SJSA1 (cell line): ENCODE results near the gene HTT. TPM values are rescaled to one million over a fixed set of nuclear protein-coding genes. Genes with fewer than 3 reads are reported as not detected.

Source experiments
- DNase-seq, 2 experiments: peaks; one replicate each; pipeline ENCODE4 v3.0.0-alpha.2; 2015 to 2020; ENCODE audit warnings: low spot score in 2 of 2, low read depth in 1 of 2
- H3K27ac ChIP-seq: fragments of 250-450 bp; sonication (Bioruptor Pico); 2 replicates; pipeline ENCODE4 v1.5.1; 2020; ENCODE audit warnings: mild to moderate bottlenecking, moderate library complexity
- H3K27me3 ChIP-seq: fragments of 250-450 bp; sonication (Bioruptor Pico); replicated peaks from 2 replicates; pipeline ENCODE4 v1.5.1; 2020; ENCODE audit warnings: mild to moderate bottlenecking, moderate library complexity
- H3K36me3 ChIP-seq: fragments of 250-450 bp; sonication (Bioruptor Pico); 2 replicates; pipeline ENCODE4 v1.5.1; 2020; ENCODE audit warnings: mild to moderate bottlenecking
- H3K4me1 ChIP-seq: fragments of 250-450 bp; sonication (Bioruptor Pico); replicated peaks from 2 replicates; pipeline ENCODE4 v1.6.1; 2021; ENCODE audit warnings: mild to moderate bottlenecking
- H3K4me3 ChIP-seq: fragments of 250-450 bp; sonication (Bioruptor Pico); 2 replicates; pipeline ENCODE4 v1.5.1; 2020; ENCODE audit warnings: mild to moderate bottlenecking
- H3K9me3 ChIP-seq: fragments of 250-450 bp; sonication (Bioruptor Pico); replicated peaks from 2 replicates; pipeline ENCODE4 v1.5.1; 2020; ENCODE audit warnings: mild to moderate bottlenecking
- total RNA-seq: library from RNA; depleted of rRNA; stranded (reverse); fragments of >200 nt; shearing (Covaris generic); gene quantifications from 2 replicates; pipeline ENCODE4 v1.2.3, GENCODE V29; 2014

HTT gene
- total RNA-seq, 1 experiment from 2014 or later = 12.6 TPM

- peak overlapping the region; percentile 15; the same call in 1 of the 2 replicates for H3K27ac ChIP-seq
Observed at GRCh38 chr4:3254302-3255131, 180.0 kb downstream of the HTT start.

GRCh38 chr4:3255611-3256186 lies 181.2 kb downstream of the HTT start:
- no peak overlapping the region for H3K4me3 ChIP-seq
- no peaks in the 10 kb centered on the region for H3K36me3 ChIP-seq
- H3K27ac ChIP-seq = no peak overlapping the region
- H3K9me3 ChIP-seq = no peaks in the 10 kb centered on the region
- no peaks in the 10 kb centered on the region for H3K27me3 ChIP-seq
- peak in 1 of 2 experiments; percentile 16 for DNase-seq
- H3K4me1 ChIP-seq = peaks cover 18% of the 10 kb centered on the region

More at GRCh38 chr4:3254302-3255131, 180.0 kb downstream of the HTT start:
- H3K4me3 ChIP-seq = no peak overlapping the region
- H3K27me3 ChIP-seq = no peaks in the 10 kb centered on the region
- peak; percentile 38 to 61 for DNase-seq
- peaks cover 18% of the 10 kb centered on the region for H3K4me1 ChIP-seq
- H3K9me3 ChIP-seq = no peaks in the 10 kb centered on the region
- no peaks in the 10 kb centered on the region for H3K36me3 ChIP-seq

GRCh38 chr4:3256230-3257102 lies 182.0 kb downstream of the HTT start:
- no peaks in the 10 kb centered on the region for H3K9me3 ChIP-seq
- peak in 1 of 2 experiments; percentile 12 for DNase-seq
- H3K4me1 ChIP-seq = peaks cover 18% of the 10 kb centered on the region
- H3K27me3 ChIP-seq = no peaks in the 10 kb centered on the region
- H3K27ac ChIP-seq = no peak overlapping the region
- H3K4me3 ChIP-seq = no peak overlapping the region
- H3K36me3 ChIP-seq = no peaks in the 10 kb centered on the region

GRCh38 chr4:3257103-3257555 lies 182.6 kb downstream of the HTT start:
- H3K27me3 ChIP-seq = no peaks in the 10 kb centered on the region
- H3K27ac ChIP-seq = no peak overlapping the region
- no peak for DNase-seq
- H3K4me1 ChIP-seq = peaks cover 18% of the 10 kb centered on the region
- no peak overlapping the region for H3K4me3 ChIP-seq
- H3K9me3 ChIP-seq = no peaks in the 10 kb centered on the region
- H3K36me3 ChIP-seq = no peaks in the 10 kb centered on the region

GRCh38 chr4:3257556-3258482 lies 183.3 kb downstream of the HTT start:
- Histone ChIP-seq H3K27me3 (no peaks in the 10 kb centered on the region), H3K4me3 (no peak overlapping the region), H3K27ac (no peak overlapping the region), H3K4me1 (peaks cover 18% of the 10 kb centered on the region), H3K9me3 (no peaks in the 10 kb centered on the region), H3K36me3 (no peaks in the 10 kb centered on the region)
- peak; percentile 18 to 47 for DNase-seq

- peak in 1 of 2 experiments; percentile 19 for DNase-seq
- Histone ChIP-seq H3K9me3 (no peaks in the 10 kb centered on the region), H3K4me3 (no peak overlapping the region), H3K36me3 (no peaks in the 10 kb centered on the region), H3K27me3 (no peaks in the 10 kb centered on the region), H3K4me1 (peaks cover 9% of the 10 kb centered on the region), H3K27ac (no peak overlapping the region)
Observed at GRCh38 chr4:3261411-3262207, 187.1 kb downstream of the HTT start.

- no peaks in the 10 kb centered on the region for H3K9me3 ChIP-seq
Observed at GRCh38 chr4:3262208-3263052, 187.9 kb downstream of the HTT start.

GRCh38 chr4:3263053-3263875 lies 188.8 kb downstream of the HTT start:
- Histone ChIP-seq H3K4me3 (no peak overlapping the region), H3K36me3 (no peaks in the 10 kb centered on the region), H3K9me3 (no peaks in the 10 kb centered on the region), H3K27ac (no peak overlapping the region), H3K27me3 (no peaks in the 10 kb centered on the region), H3K4me1 (peaks cover 3% of the 10 kb centered on the region)
- peak in 1 of 2 experiments; percentile 3 for DNase-seq

More at GRCh38 chr4:3262208-3263052, 187.9 kb downstream of the HTT start:
- DNase-seq = peak in 1 of 2 experiments; percentile 12
- Histone ChIP-seq H3K4me3 (no peak overlapping the region), H3K27ac (no peak overlapping the region), H3K4me1 (peaks cover 9% of the 10 kb centered on the region), H3K36me3 (no peaks in the 10 kb centered on the region), H3K27me3 (no peaks in the 10 kb centered on the region)

- no peak overlapping the region for H3K27ac ChIP-seq
- H3K9me3 ChIP-seq = no peaks in the 10 kb centered on the region
- DNase-seq = peak in 1 of 2 experiments; percentile 1
- no peaks in the 10 kb centered on the region for H3K27me3 ChIP-seq
- H3K4me3 ChIP-seq = no peak overlapping the region
- no peaks in the 10 kb centered on the region for H3K36me3 ChIP-seq
- H3K4me1 ChIP-seq = no peaks in the 10 kb centered on the region
Observed at GRCh38 chr4:3263876-3264193, 189.4 kb downstream of the HTT start.

GRCh38 chr4:3266076-3266475 lies 191.6 kb downstream of the HTT start:
- H3K4me3 ChIP-seq = no peak overlapping the region
- no peaks in the 10 kb centered on the region for H3K27me3 ChIP-seq
- H3K9me3 ChIP-seq = no peaks in the 10 kb centered on the region
- H3K27ac ChIP-seq = no peak overlapping the region
- peak in 1 of 2 experiments; percentile 8 for DNase-seq
- no peaks in the 10 kb centered on the region for H3K4me1 ChIP-seq
- no peaks in the 10 kb centered on the region for H3K36me3 ChIP-seq
